HG03565 (cell line): ENCODE results near the gene KLHL11.

ENCODE experiments used
- ATAC-seq: cut with Tn5 transposase; IDR thresholded peaks from one replicate; pipeline ENCODE4 v1.9.1; 2021; ENCODE audit warnings: mild to moderate bottlenecking, moderate library complexity; ENCODE audit not compliant: unreplicated experiment

Gene KLHL11

DNA sequence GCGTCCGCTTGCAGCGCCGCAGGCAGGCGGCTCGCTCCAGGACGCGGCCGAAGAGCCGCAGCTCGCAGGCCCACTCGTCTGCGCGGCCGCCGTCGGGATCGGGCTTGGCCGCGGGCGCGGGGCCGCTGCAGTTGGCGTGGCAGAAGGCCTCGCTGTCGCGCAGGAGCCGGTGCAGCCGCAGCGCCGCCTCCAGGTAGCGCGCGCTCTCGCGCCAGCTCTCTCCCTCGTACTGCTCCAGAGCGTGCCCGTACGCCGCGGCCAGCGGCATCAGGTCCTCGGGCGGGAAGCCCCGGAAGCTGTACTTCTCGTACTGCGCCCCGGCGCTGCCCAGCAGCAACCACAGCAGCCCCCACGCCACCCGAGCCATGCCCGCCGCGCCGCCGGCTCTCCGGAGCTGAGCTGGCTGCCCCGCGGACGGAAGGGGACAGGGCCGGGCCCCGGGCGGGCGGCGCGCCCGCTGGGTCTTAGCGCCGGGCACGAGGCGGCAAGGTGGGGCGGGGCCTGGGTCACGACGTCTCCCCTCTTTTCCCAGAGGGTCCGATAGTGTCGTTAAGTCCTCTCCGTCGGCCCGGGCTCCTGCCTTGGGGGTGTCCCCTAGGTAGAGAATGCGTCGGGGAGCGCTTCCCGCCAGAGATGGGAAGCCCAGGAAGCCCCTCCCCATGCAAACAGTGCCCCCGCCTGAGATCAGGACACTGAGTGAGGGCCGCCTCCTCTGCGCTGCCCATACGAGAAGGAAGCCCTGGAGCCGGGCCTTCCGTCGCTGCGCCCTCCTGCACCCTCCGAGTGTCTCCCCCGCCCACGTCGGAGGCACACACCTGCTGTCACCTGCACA is 53.5 kb downstream of the KLHL11 start, which contains the start of gene P3H4:
P3H4 (minus strand) TSS at position 401 of the 832 bp plus-strand sequence; CDS start at position 367, 34 bp downstream.
- ATAC-seq = peak; percentile 64

- no peak for ATAC-seq
These were observed 54.3 kb downstream of the KLHL11 start for GRCh38 chr17:41810659-41811548.

- no peak for ATAC-seq
These were observed 58.4 kb downstream of the KLHL11 start for GRCh38 chr17:41806685-41807445.
